Nephron progenitor cell (in vitro differentiated cells): Measurements from ENCODE around the gene GALR3.

Source experiments
- DNase-seq: peaks from one replicate; pipeline ENCODE4 v3.0.0; 2021
- H3K27ac Mint-ChIP-seq: 2 replicates; pipeline ENCODE4 v1.8.0; 2021; ENCODE audit warnings: mild to moderate bottlenecking, moderate library complexity, mixed read lengths
- H3K27me3 Mint-ChIP-seq: 2 replicates; pipeline ENCODE4 v1.8.0; 2021; ENCODE audit warnings: mild to moderate bottlenecking, low read depth, mixed read lengths; ENCODE audit not compliant: poor library complexity
- H3K36me3 Mint-ChIP-seq: 2 replicates; pipeline ENCODE4 v1.8.0; 2021; ENCODE audit warnings: low read depth, mixed read lengths
- H3K4me1 Mint-ChIP-seq: 2 replicates; pipeline ENCODE4 v1.8.0; 2021; ENCODE audit warnings: mixed read lengths
- H3K4me3 Mint-ChIP-seq: 2 replicates; pipeline ENCODE4 v1.8.0; 2021; ENCODE audit warnings: mild to moderate bottlenecking, moderate library complexity, mixed read lengths
- H3K9me3 Mint-ChIP-seq: 2 replicates; pipeline ENCODE4 v1.8.0; 2021; ENCODE audit warnings: mild to moderate bottlenecking, moderate library complexity, mixed read lengths
- CTCF ChIP-seq: fragments of 200-600 bp; sonication (generic); IDR thresholded peaks from 2 replicates; pipeline ENCODE4 v1.5.0; 2021; ENCODE audit warnings: antibody characterized with exemption

The GALR3 gene

DNA sequence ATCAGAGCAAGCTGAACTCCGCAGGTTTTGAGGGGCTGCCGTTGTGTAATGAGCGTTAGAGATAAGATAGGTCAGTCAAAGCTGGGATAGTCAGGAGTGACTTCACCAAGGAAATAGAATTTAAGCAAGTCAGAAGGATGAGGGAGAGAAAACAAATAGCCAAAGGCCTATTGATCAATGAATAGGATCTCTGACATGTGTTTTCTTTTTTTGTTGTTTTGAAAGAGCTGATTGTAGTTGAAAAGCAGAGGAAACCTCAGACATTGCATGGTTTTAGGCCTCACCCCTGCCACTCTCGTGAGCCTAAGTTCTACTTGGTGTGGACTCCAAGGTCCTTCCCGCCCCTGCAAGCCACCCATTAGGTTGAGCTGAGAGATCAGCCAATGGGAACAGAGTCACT, 29.2 kb downstream of the GALR3 start:
- peaks cover 10% of the 10 kb centered on the region for H3K9me3 Mint-ChIP-seq
- H3K27me3 Mint-ChIP-seq = peaks cover 3% of the 10 kb centered on the region
- peaks cover 73% of the 10 kb centered on the region for H3K36me3 Mint-ChIP-seq
- H3K27ac Mint-ChIP-seq = no peak overlapping the region
- peaks cover 34% of the 10 kb centered on the region for H3K4me1 Mint-ChIP-seq
- H3K4me3 Mint-ChIP-seq = no peak overlapping the region
- TF ChIP-seq CTCF = no peak
- DNase-seq = no peak

DNA sequence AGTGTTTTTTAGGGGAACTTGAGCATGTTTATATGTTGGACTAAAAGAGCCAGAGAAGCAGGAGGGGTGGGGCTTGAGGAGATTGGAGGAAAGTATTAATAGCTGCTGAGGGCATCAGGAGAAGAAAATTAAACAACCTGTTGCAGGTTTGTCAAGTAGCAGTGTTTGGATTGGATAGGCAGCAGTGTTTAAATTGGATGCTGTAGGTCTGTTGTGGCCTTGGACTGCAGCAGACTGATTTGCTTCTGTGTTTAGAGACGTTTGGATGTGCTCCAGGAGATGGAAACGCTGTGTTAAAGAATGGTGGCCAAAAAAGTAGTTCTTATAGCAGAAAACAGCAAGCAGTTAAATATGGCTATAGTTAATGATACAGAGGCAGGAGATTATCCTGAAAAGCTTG, 31.8 kb downstream of the GALR3 start:
- H3K36me3 Mint-ChIP-seq = peaks cover 76% of the 10 kb centered on the region
- DNase-seq = no peak
- no peak overlapping the region for H3K27ac Mint-ChIP-seq
- H3K27me3 Mint-ChIP-seq = no peaks in the 10 kb centered on the region
- TF ChIP-seq CTCF = no peak
- no peaks in the 10 kb centered on the region for H3K9me3 Mint-ChIP-seq
- no peak overlapping the region for H3K4me3 Mint-ChIP-seq
- peaks cover 14% of the 10 kb centered on the region for H3K4me1 Mint-ChIP-seq

DNA sequence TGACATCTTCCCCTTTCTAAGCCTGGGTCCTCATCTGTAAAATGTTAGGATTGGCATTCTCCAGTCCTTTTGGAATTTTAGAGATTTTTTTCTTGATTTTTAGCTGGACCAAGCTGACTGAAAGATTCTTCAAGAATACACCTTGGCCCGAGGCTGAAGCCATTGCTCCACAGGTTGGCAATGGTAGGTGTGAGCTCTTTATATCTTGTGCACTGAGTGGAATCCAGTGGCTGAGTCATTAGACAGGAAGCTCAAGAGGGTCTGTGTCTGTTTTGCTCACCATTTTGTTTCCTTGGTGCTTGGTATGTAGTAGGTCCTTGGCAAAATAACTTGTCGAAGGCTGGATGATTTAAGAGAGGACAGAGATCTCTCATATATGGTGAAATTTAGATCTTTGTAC, 32.3 kb downstream of the GALR3 start:
- TF ChIP-seq CTCF = no peak
- H3K4me1 Mint-ChIP-seq = peaks cover 9% of the 10 kb centered on the region
- H3K27me3 Mint-ChIP-seq = no peaks in the 10 kb centered on the region
- H3K4me3 Mint-ChIP-seq = no peak overlapping the region
- H3K27ac Mint-ChIP-seq = no peak overlapping the region
- no peaks in the 10 kb centered on the region for H3K9me3 Mint-ChIP-seq
- no peak for DNase-seq
- H3K36me3 Mint-ChIP-seq = peaks cover 80% of the 10 kb centered on the region

DNA sequence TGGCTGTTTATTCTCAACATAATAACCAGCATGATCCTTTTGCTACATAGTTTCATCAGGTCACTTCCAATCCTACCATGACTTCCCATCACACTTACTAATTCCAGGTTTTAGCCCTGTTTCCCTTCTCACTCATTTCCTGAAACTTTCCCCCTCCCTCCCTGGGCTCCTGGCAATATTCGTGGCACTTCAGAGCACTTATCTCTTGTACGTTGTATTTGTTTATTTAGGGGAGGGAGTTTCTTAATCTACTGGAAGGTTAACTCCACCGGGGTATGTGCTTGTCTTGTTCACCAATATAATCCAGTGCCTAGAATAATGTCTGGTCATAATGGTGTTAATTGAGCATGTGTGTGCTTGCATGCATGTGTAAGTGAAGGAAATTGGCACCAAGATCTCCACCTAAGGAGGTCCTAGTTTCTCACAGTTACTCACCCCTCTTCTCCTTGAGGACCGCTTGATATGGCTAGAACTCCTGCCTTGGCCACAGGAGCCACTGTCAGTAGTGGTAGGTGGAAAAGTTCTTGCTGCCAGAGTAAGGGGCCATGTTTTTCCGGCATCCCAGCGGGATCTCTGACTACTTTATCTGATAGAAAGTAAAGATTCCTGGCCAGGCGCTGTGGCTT, 37.7 kb downstream of the GALR3 start:
- H3K9me3 Mint-ChIP-seq = no peaks in the 10 kb centered on the region
- H3K36me3 Mint-ChIP-seq = peaks cover 82% of the 10 kb centered on the region
- TF ChIP-seq CTCF = no peak
- peak overlapping the region; percentile 18 for H3K27ac Mint-ChIP-seq
- H3K27me3 Mint-ChIP-seq = no peaks in the 10 kb centered on the region
- no peak for DNase-seq
- no peaks in the 10 kb centered on the region for H3K4me1 Mint-ChIP-seq
- no peak overlapping the region for H3K4me3 Mint-ChIP-seq

DNA sequence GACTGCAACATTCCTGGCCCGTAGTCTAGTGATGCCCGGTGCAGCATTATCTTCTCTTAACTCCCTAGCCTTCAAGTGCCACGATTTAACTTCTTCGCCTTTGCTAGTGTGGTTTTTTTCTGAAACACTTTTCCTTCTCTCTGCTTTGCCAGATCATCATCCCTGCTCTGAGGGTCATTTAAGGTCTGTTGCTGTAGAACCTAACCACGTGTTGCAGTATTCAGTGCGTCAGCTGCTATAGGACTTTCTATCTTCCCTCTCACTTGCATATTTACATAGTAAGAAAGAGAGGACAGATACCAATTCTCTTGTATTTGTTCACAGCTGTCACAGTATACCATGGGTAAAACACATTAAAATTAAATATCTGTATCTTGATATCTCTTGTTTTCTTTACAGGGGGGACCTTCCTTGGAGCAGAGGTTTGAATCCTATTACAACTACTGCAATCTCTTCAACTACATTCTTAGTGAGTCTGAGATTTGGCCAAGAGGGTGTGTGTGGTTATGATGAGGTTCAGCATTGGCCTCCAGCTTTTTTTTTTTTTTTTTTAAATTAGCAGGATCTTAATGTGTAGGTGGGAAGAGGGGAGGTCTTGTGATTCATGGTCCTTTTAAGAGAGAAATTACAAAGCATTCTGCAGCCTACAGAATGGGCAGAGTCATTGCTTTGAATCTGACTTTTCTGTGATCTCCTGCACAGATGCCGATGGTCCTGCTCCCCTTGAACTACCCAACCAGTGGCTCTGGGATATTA, 39.6 kb downstream of the GALR3 start:
- TF ChIP-seq CTCF = no peak
- H3K9me3 Mint-ChIP-seq = no peaks in the 10 kb centered on the region
- H3K27ac Mint-ChIP-seq = no peak overlapping the region
- H3K27me3 Mint-ChIP-seq = no peaks in the 10 kb centered on the region
- H3K4me1 Mint-ChIP-seq = no peaks in the 10 kb centered on the region
- H3K36me3 Mint-ChIP-seq = peaks cover 81% of the 10 kb centered on the region
- H3K4me3 Mint-ChIP-seq = no peak overlapping the region
- no peak for DNase-seq

DNA sequence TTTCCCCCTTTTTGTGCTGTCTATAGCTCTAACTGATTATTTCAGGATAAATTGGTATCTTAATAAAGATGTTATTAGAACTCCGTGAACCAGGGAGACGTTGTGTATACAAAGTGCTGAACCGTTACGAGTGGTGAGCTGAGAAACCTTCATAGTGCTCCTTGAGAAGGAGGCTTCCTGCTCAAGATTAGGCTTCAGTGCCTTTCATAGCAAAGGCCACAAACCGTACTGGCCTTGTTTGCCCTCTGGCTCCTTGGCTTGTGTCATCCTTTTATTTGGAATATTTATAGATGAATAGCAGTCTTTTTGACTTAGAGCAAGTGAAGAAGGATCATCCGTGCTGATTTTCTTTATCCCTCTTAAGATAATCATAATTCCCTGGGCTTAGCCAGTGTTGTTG, 42.3 kb downstream of the GALR3 start:
- no peak overlapping the region for H3K27ac Mint-ChIP-seq
- H3K27me3 Mint-ChIP-seq = no peaks in the 10 kb centered on the region
- no peak for TF ChIP-seq CTCF
- DNase-seq = no peak
- peaks cover 77% of the 10 kb centered on the region for H3K36me3 Mint-ChIP-seq
- H3K4me1 Mint-ChIP-seq = no peaks in the 10 kb centered on the region
- H3K4me3 Mint-ChIP-seq = no peak overlapping the region
- no peaks in the 10 kb centered on the region for H3K9me3 Mint-ChIP-seq
